ENCODE measurements around the gene B3GAT1. TPM values are rescaled to one million over a fixed set of nuclear protein-coding genes. Genes with fewer than 3 reads are reported as not detected.
A peak's percentile ranks its signal among the peaks of the same experiment; 100 is the strongest.

B3GAT1 gene, protein sequence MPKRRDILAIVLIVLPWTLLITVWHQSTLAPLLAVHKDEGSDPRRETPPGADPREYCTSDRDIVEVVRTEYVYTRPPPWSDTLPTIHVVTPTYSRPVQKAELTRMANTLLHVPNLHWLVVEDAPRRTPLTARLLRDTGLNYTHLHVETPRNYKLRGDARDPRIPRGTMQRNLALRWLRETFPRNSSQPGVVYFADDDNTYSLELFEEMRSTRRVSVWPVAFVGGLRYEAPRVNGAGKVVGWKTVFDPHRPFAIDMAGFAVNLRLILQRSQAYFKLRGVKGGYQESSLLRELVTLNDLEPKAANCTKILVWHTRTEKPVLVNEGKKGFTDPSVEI
- total RNA-seq (2013), result not detected
- polyA plus RNA-seq (not detected), polyA minus RNA-seq (not detected in 2 replicates), total RNA-seq (0 to 1.9 (median 0.08) reads per million in 11 experiments)

DNA sequence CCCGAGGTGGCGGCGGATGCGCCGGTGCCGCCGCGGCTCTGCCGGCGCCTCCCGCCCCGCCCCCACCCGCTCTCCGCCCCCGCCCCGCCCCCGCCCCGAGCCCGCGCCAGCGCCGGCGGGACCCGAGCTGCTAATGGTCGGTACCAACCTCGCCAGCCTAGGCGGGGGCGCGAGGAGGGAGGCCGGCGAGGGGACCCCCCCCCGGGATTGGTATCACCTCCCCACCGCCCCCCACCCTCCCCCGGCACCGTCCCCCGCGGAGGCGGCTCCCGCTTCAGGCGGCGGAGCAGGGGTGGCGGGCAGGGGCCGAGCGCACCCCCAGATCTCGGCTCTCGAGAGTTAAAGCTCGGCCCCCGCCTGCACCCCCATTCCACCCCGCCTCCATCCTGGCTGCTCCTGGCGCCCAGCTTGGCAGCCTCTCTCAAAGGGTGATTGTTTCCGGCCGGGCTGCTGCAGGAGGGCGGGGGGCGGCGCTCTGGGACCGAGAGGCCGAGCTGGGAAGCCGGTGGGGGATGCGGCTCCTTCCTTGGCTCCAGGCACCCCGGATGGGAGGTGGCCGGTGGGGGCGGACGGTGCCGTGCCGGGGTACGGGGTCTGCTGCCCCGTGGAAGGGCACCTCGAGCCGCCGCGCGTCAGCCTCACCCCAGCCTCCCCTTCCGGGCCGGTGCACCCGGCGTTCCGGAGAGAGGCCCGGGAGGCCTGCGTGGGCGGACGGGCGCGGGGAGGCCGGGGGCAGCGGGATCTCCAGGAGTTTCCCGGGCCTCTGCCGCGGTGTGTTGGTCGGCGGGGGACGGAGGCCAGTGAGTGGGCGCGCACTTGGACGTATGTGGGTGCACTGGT is at the start of gene B3GAT1:
Gene B3GAT1 (minus strand): TSS at position 40 of the 840 bp plus-strand sequence. CDS start 24,583 bp downstream, outside the sequence.
- no peak within 1 kb of the TSS for H3K9ac ChIP-seq (ENCODE audit: insufficient read depth, low read length, poor library complexity, severe bottlenecking)
- no peak within 1 kb of the TSS for H3K4me3 ChIP-seq (replicated peaks in 1 of 3; ENCODE audit: low read depth in 2 of 3, low read length in 3 of 3)
- Mint-ChIP-seq H3K27me3 (ENCODE audit: low read depth in 3 of 3) (peaks cover 49 to 64% (median 59%) of the 10 kb centered on the region in 3 donors), H3K9me3 (peaks cover 0 to 12% (median 0%) of the 10 kb centered on the region in 7 donors), H3K36me3 (no peaks in the 10 kb centered on the region), H3K4me3 (peak within 1 kb of the TSS; percentile 9 to 72), H3K27ac (no peak within 1 kb of the TSS), H3K4me1 (peaks cover 2% of the 10 kb centered on the region)
- no peak within 1 kb of the TSS for H3K27ac ChIP-seq (ENCODE audit: low read depth in 1 of 2, low read length in 2 of 2)
- no peak within 1 kb of the TSS for H2AFZ ChIP-seq (ENCODE audit: insufficient read depth, low read depth, low read length, poor library complexity, severe bottlenecking)
- H3K27me3 ChIP-seq (ENCODE audit: control insufficient read depth in 2 of 2, insufficient read depth in 2 of 2, low read length in 2 of 2), result peaks cover 35 to 56% of the 10 kb centered on the region in 2 donors
- TF ChIP-seq, protein P1, sequence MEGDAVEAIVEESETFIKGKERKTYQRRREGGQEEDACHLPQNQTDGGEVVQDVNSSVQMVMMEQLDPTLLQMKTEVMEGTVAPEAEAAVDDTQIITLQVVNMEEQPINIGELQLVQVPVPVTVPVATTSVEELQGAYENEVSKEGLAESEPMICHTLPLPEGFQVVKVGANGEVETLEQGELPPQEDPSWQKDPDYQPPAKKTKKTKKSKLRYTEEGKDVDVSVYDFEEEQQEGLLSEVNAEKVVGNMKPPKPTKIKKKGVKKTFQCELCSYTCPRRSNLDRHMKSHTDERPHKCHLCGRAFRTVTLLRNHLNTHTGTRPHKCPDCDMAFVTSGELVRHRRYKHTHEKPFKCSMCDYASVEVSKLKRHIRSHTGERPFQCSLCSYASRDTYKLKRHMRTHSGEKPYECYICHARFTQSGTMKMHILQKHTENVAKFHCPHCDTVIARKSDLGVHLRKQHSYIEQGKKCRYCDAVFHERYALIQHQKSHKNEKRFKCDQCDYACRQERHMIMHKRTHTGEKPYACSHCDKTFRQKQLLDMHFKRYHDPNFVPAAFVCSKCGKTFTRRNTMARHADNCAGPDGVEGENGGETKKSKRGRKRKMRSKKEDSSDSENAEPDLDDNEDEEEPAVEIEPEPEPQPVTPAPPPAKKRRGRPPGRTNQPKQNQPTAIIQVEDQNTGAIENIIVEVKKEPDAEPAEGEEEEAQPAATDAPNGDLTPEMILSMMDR (IDR thresholded peaks at IDR 0.05), result no peak
- 1% methylated on average over 51 of the region's 94 CpGs for WGBS (ENCODE audit: insufficient coverage)
- H3K4me2 ChIP-seq (replicated peaks; ENCODE audit: extremely low read depth, low read length, poor library complexity, severe bottlenecking), result no peak within 1 kb of the TSS
- no peaks in the 10 kb centered on the region for H4K20me1 ChIP-seq (ENCODE audit: insufficient read depth, low read length)
- DNase-seq, result no peak
- no peaks in the 10 kb centered on the region for H3K4me1 ChIP-seq (ENCODE audit: control insufficient read depth in 1 of 2, insufficient read depth in 2 of 2, low read length in 2 of 2)
- H3K36me3 ChIP-seq (replicated peaks in 1 of 2; ENCODE audit: control insufficient read depth in 1 of 2, insufficient read depth in 2 of 2, low read length in 2 of 2), result no peaks in the 10 kb centered on the region
- no peaks in the 10 kb centered on the region for H3K79me2 ChIP-seq (ENCODE audit: insufficient read depth, low read length)
- intact Hi-C loops (cut with micrococcal nuclease), result no loop called here
- peaks cover 0 to 11% of the 10 kb centered on the region in 2 donors for H3K9me3 ChIP-seq (replicated peaks in 1 of 2; ENCODE audit: control insufficient read depth in 1 of 2, insufficient read depth in 1 of 2, low read length in 2 of 2)

DNA sequence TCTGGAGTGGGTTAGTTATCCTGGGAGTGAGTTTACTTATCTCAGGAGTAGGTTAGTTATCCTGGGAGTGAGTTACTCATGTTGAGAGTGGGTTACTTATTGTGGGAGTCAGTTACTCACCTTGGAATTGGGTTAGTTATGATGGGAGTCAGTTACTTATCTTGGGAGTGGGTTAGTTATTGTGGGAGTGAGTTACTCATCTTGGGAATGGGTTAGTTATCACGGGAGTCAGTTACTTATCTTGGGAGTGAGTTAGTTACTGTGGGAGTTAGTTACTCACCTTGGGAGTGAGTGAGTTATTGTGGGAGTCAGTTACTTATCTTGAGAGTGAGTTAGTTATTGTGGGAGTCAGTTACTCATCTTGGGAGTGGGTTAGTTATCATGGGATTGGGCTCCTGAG is 49.6 kb upstream of the B3GAT1 start:
- Histone ChIP-seq H3K9me3 (replicated peaks in 1 of 2; ENCODE audit: control insufficient read depth in 1 of 2, insufficient read depth in 1 of 2, low read length in 2 of 2) (peaks cover 7 to 19% of the 10 kb centered on the region in 2 donors), H3K4me2 (replicated peaks; ENCODE audit: extremely low read depth, low read length, poor library complexity, severe bottlenecking) (no peak overlapping the region), H2AFZ (ENCODE audit: insufficient read depth, low read depth, low read length, poor library complexity, severe bottlenecking) (no peak overlapping the region), H3K79me2 (ENCODE audit: insufficient read depth, low read length) (no peaks in the 10 kb centered on the region), H3K27ac (ENCODE audit: low read depth in 1 of 2, low read length in 2 of 2) (no peak overlapping the region), H3K36me3 (replicated peaks in 1 of 2; ENCODE audit: control insufficient read depth in 1 of 2, insufficient read depth in 2 of 2, low read length in 2 of 2) (no peaks in the 10 kb centered on the region), H4K20me1 (ENCODE audit: insufficient read depth, low read length) (no peaks in the 10 kb centered on the region), H3K4me1 (ENCODE audit: control insufficient read depth in 1 of 2, insufficient read depth in 2 of 2, low read length in 2 of 2) (no peaks in the 10 kb centered on the region), H3K4me3 (replicated peaks in 1 of 3; ENCODE audit: low read depth in 2 of 3, low read length in 3 of 3) (no peak overlapping the region), H3K9ac (ENCODE audit: insufficient read depth, low read length, poor library complexity, severe bottlenecking) (no peak overlapping the region), H3K27me3 (ENCODE audit: control insufficient read depth in 2 of 2, insufficient read depth in 2 of 2, low read length in 2 of 2) (no peaks in the 10 kb centered on the region)
- no peaks in the 10 kb centered on the region for H3K4me1 Mint-ChIP-seq
- DNase-seq, result no peak
- H3K27me3 Mint-ChIP-seq (ENCODE audit: low read depth in 3 of 3), result peaks cover 7 to 11% (median 8%) of the 10 kb centered on the region in 3 donors
- peaks cover 3 to 25% (median 14%) of the 10 kb centered on the region in 7 donors for H3K9me3 Mint-ChIP-seq
- TF ChIP-seq, protein P1 (IDR thresholded peaks at IDR 0.05), result no peak
- H3K36me3 Mint-ChIP-seq, result no peaks in the 10 kb centered on the region
- 85% methylated on average over 1 of the region's 1 CpG for whole genome bisulfite sequencing (ENCODE audit: insufficient coverage)
- no peak overlapping the region for H3K27ac Mint-ChIP-seq
- H3K4me3 Mint-ChIP-seq, result no peak overlapping the region
- intact Hi-C loops (cut with micrococcal nuclease), result no loop called here

All from CD14-positive monocyte (primary cell).